NCI-H1694 (cell line): ENCODE measurements around the gene WBP1L.
"Not testable (repeated sequence)": the region's sequence is repeated elsewhere in the genome, so short reads cannot be mapped to it uniquely, and the experiment has no call there.

Source experiments
- DNase-seq: peaks from one replicate; lab custom pipeline; 2025; lab: John Stamatoyannopoulos, UW

Gene WBP1L

GRCh38 chr10:102723989-102724388 lies 19.8 kb upstream of the WBP1L start:
- no peak for DNase-seq

DNA sequence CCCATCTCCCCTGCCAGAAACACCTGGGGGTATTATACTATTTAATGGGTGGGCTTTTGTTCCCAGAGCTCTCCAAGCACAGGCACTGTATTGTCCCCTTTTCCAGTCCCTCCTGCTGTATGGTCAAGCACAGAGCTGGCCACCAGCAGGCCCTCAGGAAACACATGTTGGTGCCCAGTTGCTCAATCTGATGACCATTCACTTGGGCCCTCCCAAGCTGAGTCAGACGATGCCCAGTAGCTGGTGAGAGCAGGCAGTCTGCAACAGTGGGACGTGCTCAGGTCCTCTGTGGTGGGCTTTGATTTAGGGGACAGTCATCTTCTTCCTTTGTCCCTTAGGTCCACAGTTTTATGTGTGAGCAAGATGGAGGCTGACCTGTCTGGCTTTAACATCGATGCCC lies 17.5 kb upstream of the WBP1L start:
- DNase-seq: no peak

DNA sequence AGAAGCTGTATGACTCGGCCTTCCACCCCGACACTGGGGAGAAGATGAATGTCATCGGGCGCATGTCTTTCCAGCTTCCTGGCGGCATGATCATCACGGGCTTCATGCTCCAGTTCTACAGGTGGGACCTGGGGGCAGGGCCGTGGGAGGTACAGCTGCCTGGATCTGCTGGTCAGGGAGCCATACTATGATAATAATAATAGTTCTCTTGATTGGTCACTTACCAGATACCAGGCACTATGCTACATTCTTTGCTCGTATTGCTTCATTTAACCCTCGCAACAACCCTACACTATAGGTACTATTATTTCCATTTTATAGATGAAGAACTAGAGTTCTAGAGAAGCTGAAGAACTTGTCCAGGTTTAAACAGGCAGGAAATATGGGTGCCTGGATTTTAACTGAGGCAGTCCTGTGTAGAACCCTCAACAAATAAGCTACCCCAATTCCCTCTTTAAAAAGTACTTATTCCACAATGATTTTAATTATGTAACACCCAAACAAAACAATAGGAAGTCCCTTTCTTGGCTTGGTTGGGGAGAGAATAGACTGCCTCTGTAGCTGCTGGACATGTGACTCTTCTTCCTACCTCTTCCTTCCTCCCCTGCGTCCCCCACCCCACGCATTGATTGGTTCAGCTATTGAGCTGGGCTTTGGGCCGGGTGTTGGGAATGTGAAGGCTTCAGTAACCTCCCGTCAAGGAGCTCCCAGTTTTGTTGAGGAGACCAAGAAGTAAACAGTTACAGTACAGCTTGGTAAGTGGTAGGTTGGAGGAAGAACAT lies 16.5 kb upstream of the WBP1L start:
- DNase-seq: no peak

- peak; percentile 23 for DNase-seq
Observed at GRCh38 chr10:102729029-102730026, 14.4 kb upstream of the WBP1L start.

- no peak for DNase-seq
Observed at GRCh38 chr10:102731222-102731800, 12.4 kb upstream of the WBP1L start.

- no peak for DNase-seq
Observed at GRCh38 chr10:102732661-102733060, 11.1 kb upstream of the WBP1L start.

- no peak for DNase-seq
Observed at GRCh38 chr10:102735065-102735562, 8.6 kb upstream of the WBP1L start.

DNA sequence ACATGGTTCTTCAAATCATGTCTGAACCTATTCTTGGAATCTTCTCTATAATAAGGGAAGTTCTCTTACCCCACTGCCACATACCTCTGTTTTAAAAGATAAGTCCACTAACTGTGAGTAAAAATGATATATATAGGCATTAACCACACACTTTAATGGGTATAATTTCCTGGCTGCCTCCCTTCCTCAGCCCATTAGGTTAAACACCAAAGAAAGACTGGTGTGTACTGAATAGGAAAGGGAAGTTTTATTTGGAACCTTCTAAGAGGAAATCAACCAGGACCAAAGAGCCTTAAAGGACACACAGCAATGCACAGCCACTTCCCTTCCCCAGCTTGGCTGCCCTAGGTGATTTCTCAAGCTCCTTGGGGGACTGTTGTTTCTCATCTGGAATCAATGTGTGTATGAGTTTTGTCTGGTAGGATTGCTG lies 5.0 kb upstream of the WBP1L start:
- DNase-seq: no peak

DNA sequence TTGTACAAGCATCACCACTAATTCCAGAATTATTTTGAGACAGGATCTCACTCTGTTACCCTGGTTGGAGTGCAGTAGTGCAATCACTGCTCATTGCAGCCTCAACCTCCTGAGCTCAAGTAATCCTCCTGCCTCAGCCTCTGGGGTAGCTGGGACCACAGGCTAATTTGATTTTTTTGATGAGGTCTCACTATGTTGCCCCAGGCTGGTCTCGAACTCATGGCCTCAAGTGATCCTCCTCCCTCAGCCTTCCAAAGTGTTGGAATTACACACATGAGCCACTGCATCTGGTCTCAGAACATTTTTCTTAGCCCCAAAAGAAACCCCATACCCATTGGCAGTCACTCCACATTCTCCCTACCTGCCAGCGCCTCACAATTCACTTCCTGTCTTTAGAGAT lies 3.5 kb upstream of the WBP1L start:
- no peak for DNase-seq

GRCh38 chr10:102741726-102742237 lies 2.0 kb upstream of the WBP1L start:
- DNase-seq: no peak

DNA sequence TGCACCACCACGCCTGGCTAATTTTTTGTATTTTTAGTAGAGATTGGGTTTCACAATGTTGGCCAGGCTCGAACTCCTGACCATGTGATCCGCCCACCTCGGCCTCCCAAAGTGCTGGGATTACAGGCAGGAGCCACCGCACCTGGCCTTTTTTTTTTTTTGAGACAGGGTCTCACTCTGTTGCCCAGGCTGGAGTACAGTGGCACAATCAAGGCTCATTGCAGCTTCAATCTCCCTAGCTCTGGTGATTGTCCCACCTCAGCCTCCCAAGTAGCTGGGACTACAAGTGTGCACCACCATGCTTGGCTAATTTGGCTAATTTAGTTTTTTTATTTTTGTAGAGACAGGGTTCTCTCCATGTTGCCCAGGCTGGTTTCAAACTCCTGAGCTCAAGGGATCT lies 1.4 kb upstream of the WBP1L start:
- not testable (repeated sequence) for DNase-seq

GRCh38 chr10:102743078-102743587 lies 615 bp upstream of the WBP1L start:
- DNase-seq: no peak

GRCh38 chr10:102744374-102745051 lies 765 bp downstream of the WBP1L start:
- DNase-seq: peak; percentile 3

DNA sequence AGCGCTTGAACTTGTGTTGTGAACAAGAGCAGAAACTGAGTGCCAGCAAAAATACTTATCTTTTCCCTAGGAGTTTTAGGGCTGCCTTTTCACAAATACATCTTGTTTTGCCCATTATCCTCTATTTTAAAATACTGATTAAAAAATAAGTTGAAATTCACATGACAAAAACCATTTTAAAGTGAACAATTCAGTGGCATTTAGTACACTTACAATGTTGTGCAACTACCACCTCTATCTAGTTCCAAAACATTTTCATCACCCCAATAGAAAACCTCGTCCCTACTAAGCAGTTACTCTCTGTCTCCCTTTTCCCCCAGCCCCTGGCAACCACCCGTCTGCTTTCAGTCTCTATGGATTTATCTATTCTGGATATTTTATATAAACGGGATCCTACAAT lies 1.4 kb downstream of the WBP1L start:
- DNase-seq: no peak

DNA sequence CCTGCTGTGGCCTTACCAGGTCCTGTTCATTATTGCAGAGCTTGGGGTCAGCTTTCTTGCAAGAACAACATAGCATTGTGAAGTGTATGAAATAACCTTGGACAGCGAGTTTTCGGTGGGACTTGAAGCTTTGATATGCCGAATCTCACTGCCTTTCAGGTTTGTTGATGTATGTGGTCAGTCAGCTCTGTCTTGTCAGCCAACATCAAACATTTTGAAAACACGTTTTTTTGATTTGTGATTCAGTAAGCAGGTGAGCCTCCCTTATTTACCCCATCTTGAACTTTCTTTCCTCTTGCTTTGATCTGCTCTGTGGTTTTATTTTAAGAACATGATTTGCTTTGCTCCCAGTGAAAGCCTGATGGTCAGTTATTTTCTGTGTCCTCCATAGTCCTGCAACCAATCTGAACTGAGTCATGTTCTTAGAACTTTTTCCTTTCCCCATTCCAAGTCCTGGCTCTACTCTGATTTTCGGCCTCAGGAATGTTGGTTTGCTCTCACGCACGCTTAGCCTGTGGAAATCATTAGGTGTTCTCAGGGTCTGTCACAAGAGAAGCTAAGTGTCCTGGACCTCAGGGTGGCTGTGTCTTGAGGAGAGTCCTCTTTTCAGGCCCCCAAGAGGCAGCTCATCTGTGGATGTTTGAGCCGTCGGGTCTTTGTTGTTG lies 8.7 kb downstream of the WBP1L start:
- no peak for DNase-seq

- peak; percentile 9 for DNase-seq
Observed at GRCh38 chr10:102752934-102753664, 9.4 kb downstream of the WBP1L start.

GRCh38 chr10:102753718-102754117 lies 10.0 kb downstream of the WBP1L start:
- no peak for DNase-seq

DNA sequence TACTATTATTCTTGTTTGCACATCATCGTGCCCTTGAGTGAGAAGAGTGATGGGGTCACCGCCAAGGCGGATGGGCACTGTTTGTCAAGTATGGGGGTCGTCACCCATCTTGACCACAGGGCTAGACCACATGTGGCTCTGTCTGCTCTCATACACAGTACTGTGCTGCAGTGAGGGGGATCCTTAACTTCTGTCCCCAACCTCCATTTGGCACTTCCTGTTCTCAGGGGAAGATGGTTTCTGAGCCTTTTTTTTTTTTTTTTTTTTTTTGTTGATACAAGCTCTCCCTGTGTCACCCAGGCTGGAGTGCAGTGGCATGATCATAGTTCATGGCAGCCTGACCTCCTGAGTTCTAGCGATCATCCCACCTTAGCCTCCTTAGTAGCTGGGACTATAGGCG lies 13.6 kb downstream of the WBP1L start:
- DNase-seq: no peak

GRCh38 chr10:102758240-102758932 lies 14.6 kb downstream of the WBP1L start:
- no peak for DNase-seq

GRCh38 chr10:102758933-102759262 lies 15.2 kb downstream of the WBP1L start:
- not testable (repeated sequence) for DNase-seq
